Body of pancreas (tissue), 4 donors: ENCODE measurements around the gene TMEM184B.

ENCODE experiments used
- POLR2A ChIP-seq, 3 donors: fragments of 450-650 bp; IDR thresholded peaks; one replicate each; pipeline ENCODE4 v1.6.1; 2016; ENCODE audit warnings: antibody characterized with exemption in 3 of 3, mild to moderate bottlenecking in 2 of 3
- TF ChIP-seq, protein P1 (sequence below), 7 experiments: fragments of 450-650 bp in 4 of 7; fragments of 200-600 bp in 3 of 7; sonication (generic) in 3 of 7; IDR thresholded peaks; one replicate each; pipeline ENCODE4 v1.5.1; 2016 to 2019; ENCODE audit warnings: antibody characterized with exemption in 7 of 7

GRCh38 chr22:38320605-38321402 lies 48.0 kb upstream of the TMEM184B start:
- TF ChIP-seq, protein P1, sequence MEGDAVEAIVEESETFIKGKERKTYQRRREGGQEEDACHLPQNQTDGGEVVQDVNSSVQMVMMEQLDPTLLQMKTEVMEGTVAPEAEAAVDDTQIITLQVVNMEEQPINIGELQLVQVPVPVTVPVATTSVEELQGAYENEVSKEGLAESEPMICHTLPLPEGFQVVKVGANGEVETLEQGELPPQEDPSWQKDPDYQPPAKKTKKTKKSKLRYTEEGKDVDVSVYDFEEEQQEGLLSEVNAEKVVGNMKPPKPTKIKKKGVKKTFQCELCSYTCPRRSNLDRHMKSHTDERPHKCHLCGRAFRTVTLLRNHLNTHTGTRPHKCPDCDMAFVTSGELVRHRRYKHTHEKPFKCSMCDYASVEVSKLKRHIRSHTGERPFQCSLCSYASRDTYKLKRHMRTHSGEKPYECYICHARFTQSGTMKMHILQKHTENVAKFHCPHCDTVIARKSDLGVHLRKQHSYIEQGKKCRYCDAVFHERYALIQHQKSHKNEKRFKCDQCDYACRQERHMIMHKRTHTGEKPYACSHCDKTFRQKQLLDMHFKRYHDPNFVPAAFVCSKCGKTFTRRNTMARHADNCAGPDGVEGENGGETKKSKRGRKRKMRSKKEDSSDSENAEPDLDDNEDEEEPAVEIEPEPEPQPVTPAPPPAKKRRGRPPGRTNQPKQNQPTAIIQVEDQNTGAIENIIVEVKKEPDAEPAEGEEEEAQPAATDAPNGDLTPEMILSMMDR (IDR thresholded peaks at IDR 0.05): no peak
- no peak for TF ChIP-seq POLR2A (IDR thresholded peaks at IDR 0.05)
